ENCODE measurements around the gene IRF2. TPM values are rescaled to one million over a fixed set of nuclear protein-coding genes. Genes with fewer than 3 reads are reported as not detected.

IRF2 gene
- total RNA-seq, 1 donor from 2014 or later: 53.3 TPM

- Histone ChIP-seq H3K27me3 (ENCODE audit: low read depth) (no peaks in the 10 kb centered on the region), H3K4me3 (no peak overlapping the region), H3K36me3 (no peaks in the 10 kb centered on the region), H3K9me3 (no peaks in the 10 kb centered on the region), H3K27ac (no peak overlapping the region), H3K4me1 (peaks cover 92% of the 10 kb centered on the region)
- TF ChIP-seq CTCF (IDR thresholded peaks at IDR 0.05): no peak
- ATAC-seq (no peak), DNase-seq (no peak)
- intact Hi-C loops (cut with DNase I): no loop called here
These were observed 30.0 kb downstream of the IRF2 start for GRCh38 chr4:184444215-184444952.

GRCh38 chr4:184443318-184443717 is 31.0 kb downstream of the IRF2 start:
- H3K4me3 ChIP-seq: no peak overlapping the region
- no peaks in the 10 kb centered on the region for H3K36me3 ChIP-seq
- ATAC-seq (no peak), DNase-seq (no peak)
- intact Hi-C loops (cut with DNase I): no loop called here
- H3K27me3 ChIP-seq (ENCODE audit: low read depth): no peaks in the 10 kb centered on the region
- peaks cover 93% of the 10 kb centered on the region for H3K4me1 ChIP-seq
- H3K9me3 ChIP-seq: no peaks in the 10 kb centered on the region
- no peak overlapping the region for H3K27ac ChIP-seq
- TF ChIP-seq CTCF (IDR thresholded peaks at IDR 0.05): no peak

GRCh38 chr4:184442314-184442635 is 32.1 kb downstream of the IRF2 start:
- peaks cover 93% of the 10 kb centered on the region for H3K4me1 ChIP-seq
- H3K36me3 ChIP-seq: no peaks in the 10 kb centered on the region
- no peaks in the 10 kb centered on the region for H3K27me3 ChIP-seq (ENCODE audit: low read depth)
- peak overlapping the region; percentile 8 for H3K4me3 ChIP-seq
- intact Hi-C loops (cut with DNase I): no loop called here
- no peak for TF ChIP-seq CTCF (IDR thresholded peaks at IDR 0.05)
- ATAC-seq: no peak
- H3K27ac ChIP-seq: peak overlapping the region; percentile 53
- H3K9me3 ChIP-seq: no peaks in the 10 kb centered on the region
- DNase-seq: no peak

GRCh38 chr4:184441461-184442313 is 32.7 kb downstream of the IRF2 start:
- TF ChIP-seq CTCF (IDR thresholded peaks at IDR 0.05): no peak
- H3K27me3 ChIP-seq (ENCODE audit: low read depth): no peaks in the 10 kb centered on the region
- intact Hi-C loops (cut with DNase I): no loop called here
- H3K36me3 ChIP-seq: no peaks in the 10 kb centered on the region
- DNase-seq (no peak), ATAC-seq (no peak)
- H3K4me3 ChIP-seq: peak overlapping the region; percentile 8
- H3K4me1 ChIP-seq: peaks cover 94% of the 10 kb centered on the region
- H3K9me3 ChIP-seq: no peaks in the 10 kb centered on the region
- peak overlapping the region; percentile 53 for H3K27ac ChIP-seq

- Histone ChIP-seq H3K27ac (peak overlapping the region; percentile 60), H3K27me3 (ENCODE audit: low read depth) (no peaks in the 10 kb centered on the region), H3K4me3 (peak overlapping the region; percentile 17), H3K4me1 (peaks cover 91% of the 10 kb centered on the region), H3K36me3 (no peaks in the 10 kb centered on the region), H3K9me3 (no peaks in the 10 kb centered on the region)
- DNase-seq: no peak
- no peak for TF ChIP-seq CTCF (IDR thresholded peaks at IDR 0.05)
- intact Hi-C loops (cut with DNase I): no loop called here
- no peak for ATAC-seq
These were observed 33.6 kb downstream of the IRF2 start for GRCh38 chr4:184440595-184441358.
